HepG2 (cell line): ENCODE measurements around the gene JOSD2. TPM values are rescaled to one million over a fixed set of nuclear protein-coding genes. Genes with fewer than 3 reads are reported as not detected.

Source experiments
- ATF5 ChIP-seq: sonication (generic); formaldehyde crosslinking; IDR thresholded peaks from 2 replicates; pipeline ENCODE4 v1.4.0; 2020; ENCODE audit warnings: mild to moderate bottlenecking, low read depth, missing genetic modification reagents
- ELF1 ChIP-seq: sonication (generic); formaldehyde crosslinking; IDR thresholded peaks from 2 replicates; pipeline ENCODE4 v1.4.0; 2020; ENCODE audit warnings: missing genetic modification reagents
- GATA4 ChIP-seq: sonication (generic); IDR thresholded peaks from 2 replicates; pipeline ENCODE4 v1.6.1; 2016; ENCODE audit warnings: antibody characterized with exemption, low read depth, borderline replicate concordance
- GATAD2A ChIP-seq: IDR thresholded peaks from 2 replicates; pipeline ENCODE4 v1.6.1; 2016
- HOXA3 ChIP-seq: sonication (generic); formaldehyde crosslinking; IDR thresholded peaks from 2 replicates; pipeline ENCODE4 v1.5.0; 2020; ENCODE audit warnings: missing genetic modification reagents
- MAX ChIP-seq: IDR thresholded peaks from 2 replicates; pipeline ENCODE4 v1.6.1; 2012; ENCODE audit warnings: inconsistent platforms
- MAZ ChIP-seq, 2 experiments: sonication (generic) in 1 of 2; formaldehyde crosslinking in 1 of 2; IDR thresholded peaks; 2 replicates each; pipeline versions ENCODE4 v1.5.0 to v1.6.1; 2012 to 2020; ENCODE audit warnings: low read depth in 2 of 2, mild to moderate bottlenecking in 2 of 2, borderline replicate concordance in 1 of 2, improper control_type of control experiment in 1 of 2, low read length in 1 of 2, missing genetic modification reagents in 1 of 2, moderate library complexity in 1 of 2
- MTA1 ChIP-seq: sonication (generic); formaldehyde crosslinking; IDR thresholded peaks from 2 replicates; pipeline ENCODE4 v1.4.0; 2020; ENCODE audit warnings: missing genetic modification reagents, mild to moderate bottlenecking, borderline replicate concordance
- MXD1 ChIP-seq: sonication (generic); formaldehyde crosslinking; IDR thresholded peaks from 2 replicates; pipeline ENCODE4 v1.4.0; 2020; ENCODE audit warnings: mild to moderate bottlenecking, missing genetic modification reagents
- NFIB ChIP-seq: sonication (generic); formaldehyde crosslinking; IDR thresholded peaks from 2 replicates; pipeline ENCODE4 v1.9.0; 2021; ENCODE audit warnings: missing genetic modification reagents, mild to moderate bottlenecking, borderline replicate concordance
- NR2F1 ChIP-seq, 2 experiments: fragments of 450-650 bp in 1 of 2; formaldehyde crosslinking in 1 of 2; IDR thresholded peaks; 2 replicates each; pipeline versions ENCODE4 v1.5.0 to v1.6.1; 2016 to 2020; ENCODE audit warnings: mild to moderate bottlenecking in 1 of 2, missing compliant biosample characterization in 1 of 2, missing genetic modification reagents in 1 of 2, moderate library complexity in 1 of 2
- RAD51 ChIP-seq: fragments of 450-650 bp; IDR thresholded peaks from 2 replicates; pipeline ENCODE4 v1.6.1; 2016; ENCODE audit warnings: borderline replicate concordance
- RBM39 ChIP-seq: fragments of 200-400 bp; formaldehyde crosslinking; IDR thresholded peaks from one replicate; pipeline ENCODE4 v1.6.1; 2018; ENCODE audit warnings: antibody characterized with exemption, mild to moderate bottlenecking, low read depth, low read length; ENCODE audit not compliant: poor library complexity, severe bottlenecking
- SCMH1 ChIP-seq: sonication (generic); formaldehyde crosslinking; IDR thresholded peaks from 2 replicates; pipeline ENCODE4 v1.9.0; 2021; ENCODE audit warnings: missing genetic modification reagents, mild to moderate bottlenecking, borderline replicate concordance
- ZNF124 ChIP-seq: sonication (generic); formaldehyde crosslinking; IDR thresholded peaks from 2 replicates; pipeline ENCODE4 v1.4.0; 2020; ENCODE audit warnings: missing genetic modification reagents
- ZNF224 ChIP-seq: sonication (generic); formaldehyde crosslinking; IDR thresholded peaks from 2 replicates; pipeline ENCODE4 v1.5.0; 2020; ENCODE audit warnings: mild to moderate bottlenecking, missing genetic modification reagents
- ZNF556 ChIP-seq: sonication (generic); formaldehyde crosslinking; IDR thresholded peaks from 2 replicates; pipeline ENCODE4 v1.4.0; 2020; ENCODE audit warnings: mild to moderate bottlenecking, missing genetic modification reagents, borderline replicate concordance
- ZNF577 ChIP-seq: sonication (generic); formaldehyde crosslinking; IDR thresholded peaks from 2 replicates; pipeline ENCODE4 v1.4.0; 2020; ENCODE audit warnings: mild to moderate bottlenecking, low read depth, missing genetic modification reagents, borderline replicate concordance
- polyA plus RNA-seq, 8 experiments: library from polyadenylated mRNA; depleted of rRNA in 3 of 8; stranded (reverse) in 7 of 8; unstranded in 1 of 8; fragments of >200 nt; fragmentation: Illumina TruSeq in 4 of 8; extraction: Trizol in 4 of 8; gene quantifications; 2 replicates each; pipeline versions ENCODE4 v1.2.1 to v1.2.3, GENCODE V29; 2011 to 2016; ENCODE audit warnings: low read depth in 4 of 8, missing spikeins in 1 of 8, mixed read lengths in 1 of 8; ENCODE audit not compliant: insufficient read depth in 1 of 8
- total RNA-seq, 5 experiments: library from RNA; depleted of rRNA; stranded (reverse); fragments of >200 nt; fragmentation: Illumina TruSeq; extraction: Trizol; gene quantifications; 2 replicates each; pipeline ENCODE4 v1.2.3, GENCODE V29; 2016; ENCODE audit warnings: low read depth in 1 of 5
- TF ChIP-seq, protein P1 (sequence below): sonication (generic); formaldehyde crosslinking; IDR thresholded peaks from one replicate; pipeline ENCODE4 v1.5.1; 2020; ENCODE audit warnings: mild to moderate bottlenecking, missing genetic modification reagents; ENCODE audit errors: not compliant biosample characterization

JOSD2 gene
- total and polyA plus RNA-seq, 2 of the 13 experiments (the other 11 are each of a cell fraction or from before 2014, with no cell fraction given), result 2.0 to 4.1 TPM

GRCh38 chr19:50513746-50514345, 2.9 kb upstream of the JOSD2 start, which contains the start of gene ASPDH (continued):
- TF ChIP-seq NR2F1 (CRISPR knock-in tag; IDR thresholded peaks at IDR 0.05) (0 out of 4 replicates have a peak, but pooled peaks have one; percentile 18 to 22), MAX (peak; percentile 13; the same call in 1 of the 2 replicates), HOXA3 (CRISPR knock-in tag) (peak; percentile 34; the same call in 1 of the 2 replicates), ZNF556 (no peak), MXD1 (CRISPR knock-in tag) (no peak), MAZ (IDR thresholded peaks at IDR 0.05; ENCODE audit: borderline replicate concordance, low read depth, low read length) (0 out of 2 replicates have a peak, but pooled peaks have one; percentile 22), MAZ (CRISPR knock-in tag; IDR thresholded peaks at IDR 0.05; ENCODE audit: low read depth) (0 out of 2 replicates have a peak, but pooled peaks have one; percentile 28), NFIB (no peak), ELF1 (0 out of 2 replicates have a peak, but pooled peaks have one; percentile 13), ATF5 (no peak), MTA1 (peak; percentile 50; the same call in 1 of the 2 replicates), GATAD2A (CRISPR knock-in tag) (peak; percentile 58), RBM39 (peak; percentile 55), ZNF224 (CRISPR knock-in tag) (no peak), SCMH1 (CRISPR knock-in tag) (no peak), ZNF577 (CRISPR knock-in tag) (no peak), GATA4 (no peak), RAD51 (no peak), ZNF124 (0 out of 2 replicates have a peak, but pooled peaks have one; percentile 44)
- TF ChIP-seq, protein P1, sequence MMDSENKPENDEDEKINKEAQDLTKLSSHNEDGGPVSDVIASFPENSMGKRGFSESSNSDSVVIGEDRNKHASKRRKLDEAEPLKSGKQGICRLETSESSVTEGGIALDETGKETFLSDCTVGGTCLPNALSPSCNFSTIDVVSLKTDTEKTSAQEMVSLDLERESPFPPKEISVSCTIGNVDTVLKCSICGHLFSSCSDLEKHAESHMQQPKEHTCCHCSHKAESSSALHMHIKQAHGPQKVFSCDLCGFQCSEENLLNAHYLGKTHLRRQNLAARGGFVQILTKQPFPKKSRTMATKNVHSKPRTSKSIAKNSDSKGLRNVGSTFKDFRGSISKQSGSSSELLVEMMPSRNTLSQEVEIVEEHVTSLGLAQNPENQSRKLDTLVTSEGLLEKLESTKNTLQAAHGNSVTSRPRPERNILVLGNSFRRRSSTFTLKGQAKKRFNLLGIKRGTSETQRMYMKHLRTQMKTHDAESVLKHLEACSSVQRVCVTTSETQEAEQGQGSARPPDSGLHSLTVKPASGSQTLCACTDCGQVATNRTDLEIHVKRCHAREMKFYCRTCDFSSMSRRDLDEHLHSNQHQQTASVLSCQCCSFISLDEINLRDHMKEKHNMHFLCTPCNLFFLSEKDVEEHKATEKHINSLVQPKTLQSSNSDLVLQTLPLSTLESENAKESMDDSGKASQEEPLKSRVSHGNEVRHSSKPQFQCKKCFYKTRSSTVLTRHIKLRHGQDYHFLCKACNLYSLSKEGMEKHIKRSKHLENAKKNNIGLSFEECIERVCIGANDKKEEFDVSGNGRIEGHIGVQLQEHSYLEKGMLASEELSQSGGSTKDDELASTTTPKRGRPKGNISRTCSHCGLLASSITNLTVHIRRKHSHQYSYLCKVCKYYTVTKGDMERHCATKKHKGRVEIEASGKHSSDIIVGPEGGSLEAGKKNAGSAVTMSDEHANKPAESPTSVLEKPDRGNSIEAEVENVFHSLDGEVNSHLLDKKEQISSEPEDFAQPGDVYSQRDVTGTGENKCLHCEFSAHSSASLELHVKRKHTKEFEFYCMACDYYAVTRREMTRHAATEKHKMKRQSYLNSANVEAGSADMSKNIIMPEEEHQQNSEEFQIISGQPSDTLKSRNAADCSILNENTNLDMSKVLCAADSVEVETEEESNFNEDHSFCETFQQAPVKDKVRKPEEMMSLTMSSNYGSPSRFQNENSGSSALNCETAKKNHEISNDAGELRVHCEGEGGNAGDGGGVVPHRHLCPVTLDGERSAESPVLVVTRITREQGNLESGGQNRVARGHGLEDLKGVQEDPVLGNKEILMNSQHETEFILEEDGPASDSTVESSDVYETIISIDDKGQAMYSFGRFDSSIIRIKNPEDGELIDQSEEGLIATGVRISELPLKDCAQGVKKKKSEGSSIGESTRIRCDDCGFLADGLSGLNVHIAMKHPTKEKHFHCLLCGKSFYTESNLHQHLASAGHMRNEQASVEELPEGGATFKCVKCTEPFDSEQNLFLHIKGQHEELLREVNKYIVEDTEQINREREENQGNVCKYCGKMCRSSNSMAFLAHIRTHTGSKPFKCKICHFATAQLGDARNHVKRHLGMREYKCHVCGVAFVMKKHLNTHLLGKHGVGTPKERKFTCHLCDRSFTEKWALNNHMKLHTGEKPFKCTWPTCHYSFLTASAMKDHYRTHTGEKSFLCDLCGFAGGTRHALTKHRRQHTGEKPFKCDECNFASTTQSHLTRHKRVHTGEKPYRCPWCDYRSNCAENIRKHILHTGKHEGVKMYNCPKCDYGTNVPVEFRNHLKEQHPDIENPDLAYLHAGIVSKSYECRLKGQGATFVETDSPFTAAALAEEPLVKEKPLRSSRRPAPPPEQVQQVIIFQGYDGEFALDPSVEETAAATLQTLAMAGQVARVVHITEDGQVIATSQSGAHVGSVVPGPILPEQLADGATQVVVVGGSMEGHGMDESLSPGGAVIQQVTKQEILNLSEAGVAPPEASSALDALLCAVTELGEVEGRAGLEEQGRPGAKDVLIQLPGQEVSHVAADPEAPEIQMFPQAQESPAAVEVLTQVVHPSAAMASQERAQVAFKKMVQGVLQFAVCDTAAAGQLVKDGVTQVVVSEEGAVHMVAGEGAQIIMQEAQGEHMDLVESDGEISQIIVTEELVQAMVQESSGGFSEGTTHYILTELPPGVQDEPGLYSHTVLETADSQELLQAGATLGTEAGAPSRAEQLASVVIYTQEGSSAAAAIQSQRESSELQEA (CRISPR knock-in tag), result no peak
